Omental fat pad (tissue), 4 donors: Measurements from ENCODE around the gene FAM171A1. TPM values are rescaled to one million over a fixed set of nuclear protein-coding genes. Genes with fewer than 3 reads are reported as not detected.
"Not testable (repeated sequence)": the region's sequence is repeated elsewhere in the genome, so short reads cannot be mapped to it uniquely, and the experiment has no call there.

Experiments used
- ATAC-seq: fragments of 150-250 bp; one replicate; pipeline ENCODE4 v1.9.1; 2016; ENCODE audit warnings: mild to moderate bottlenecking, moderate library complexity; ENCODE audit not compliant: low FRiP score
- DNase-seq: peaks from one replicate; pipeline ENCODE4 v3.0.0-alpha.2; 2019; ENCODE audit warnings: low spot score
- CTCF ChIP-seq, 3 donors: fragments of 450-650 bp; IDR thresholded peaks; one replicate each; pipeline ENCODE4 v1.5.1; 2016 to 2017; ENCODE audit warnings: antibody characterized with exemption in 3 of 3, mild to moderate bottlenecking in 3 of 3, moderate library complexity in 2 of 3
- total RNA-seq, 4 donors: library from RNA; depleted of rRNA; stranded (reverse); fragments of >200 nt; gene quantifications; one replicate each; pipeline ENCODE4 v1.1.0, GENCODE V29; 2016

The FAM171A1 gene
- total RNA-seq, 4 donors from 2014 or later = 7.0 to 17.4 (median 15.2) TPM

- ATAC-seq (no peak), DNase-seq (no peak)
- TF ChIP-seq CTCF (IDR thresholded peaks at IDR 0.05) = no peak
Observed at GRCh38 chr10:15310776-15311568, 60.1 kb downstream of the FAM171A1 start.

- ATAC-seq = no peak
- no peak for DNase-seq
- TF ChIP-seq CTCF (IDR thresholded peaks at IDR 0.05) = no peak
Observed at GRCh38 chr10:15309221-15309620, 61.9 kb downstream of the FAM171A1 start.

- TF ChIP-seq CTCF (IDR thresholded peaks at IDR 0.05) = no peak
- ATAC-seq (no peak), DNase-seq (no peak)
Observed at GRCh38 chr10:15306735-15307280, 64.3 kb downstream of the FAM171A1 start.

- DNase-seq = no peak
- no peak for TF ChIP-seq CTCF (IDR thresholded peaks at IDR 0.05)
- ATAC-seq = no peak
Observed at GRCh38 chr10:15305634-15306033, 65.5 kb downstream of the FAM171A1 start.

- TF ChIP-seq CTCF (IDR thresholded peaks at IDR 0.05) = no peak
- ATAC-seq (no peak), DNase-seq (no peak)
Observed at GRCh38 chr10:15305161-15305560, 65.9 kb downstream of the FAM171A1 start.

GRCh38 chr10:15302188-15302956, 68.7 kb downstream of the FAM171A1 start:
- not testable (repeated sequence) for ATAC-seq

GRCh38 chr10:15300697-15301096, 70.4 kb downstream of the FAM171A1 start:
- no peak for ATAC-seq
- DNase-seq = no peak
- TF ChIP-seq CTCF (IDR thresholded peaks at IDR 0.05) = no peak

More at GRCh38 chr10:15302188-15302956, 68.7 kb downstream of the FAM171A1 start:
- DNase-seq = not testable (repeated sequence)
